ENCODE results near the gene DDX53.

Gene DDX53

DNA sequence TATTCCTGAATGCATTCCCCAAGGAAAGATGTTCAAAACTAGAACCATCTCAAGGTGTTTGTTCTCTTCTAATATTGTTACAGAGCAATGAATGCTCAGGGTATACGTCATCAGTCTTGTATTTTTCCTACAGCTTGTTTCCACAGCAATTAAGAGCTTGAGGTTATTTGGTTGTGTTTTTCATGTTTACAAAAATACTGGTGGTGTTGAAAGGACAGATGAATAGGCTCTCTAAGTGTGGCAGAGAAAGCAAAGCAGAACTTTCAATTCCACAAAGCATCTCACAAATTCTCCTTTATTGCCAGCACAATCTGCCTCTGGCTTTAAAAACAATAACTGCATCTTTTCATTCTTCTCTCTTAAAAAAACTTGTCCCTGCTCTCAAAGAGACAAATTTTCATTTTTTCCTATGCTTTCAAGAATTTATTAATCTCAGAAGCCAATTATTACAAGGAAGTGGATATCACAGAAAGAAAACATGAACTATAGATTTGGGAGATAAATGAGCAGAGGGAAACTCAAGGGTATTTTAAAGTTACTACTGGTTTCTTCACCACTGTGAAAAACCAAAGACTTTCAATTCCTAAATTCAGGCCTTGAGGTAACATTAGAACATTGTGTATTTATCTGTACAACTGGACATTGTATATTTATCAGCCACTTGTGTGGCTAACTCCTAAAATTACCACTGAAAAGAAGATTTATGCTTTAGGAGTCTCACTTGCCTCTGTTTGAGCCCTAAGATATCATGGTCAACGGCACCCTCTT, 49.2 kb downstream of the DDX53 start:
- in situ Hi-C loops (cut with MboI; ENCODE audit: low sequenced_read_pairs): no loop called here

DNA sequence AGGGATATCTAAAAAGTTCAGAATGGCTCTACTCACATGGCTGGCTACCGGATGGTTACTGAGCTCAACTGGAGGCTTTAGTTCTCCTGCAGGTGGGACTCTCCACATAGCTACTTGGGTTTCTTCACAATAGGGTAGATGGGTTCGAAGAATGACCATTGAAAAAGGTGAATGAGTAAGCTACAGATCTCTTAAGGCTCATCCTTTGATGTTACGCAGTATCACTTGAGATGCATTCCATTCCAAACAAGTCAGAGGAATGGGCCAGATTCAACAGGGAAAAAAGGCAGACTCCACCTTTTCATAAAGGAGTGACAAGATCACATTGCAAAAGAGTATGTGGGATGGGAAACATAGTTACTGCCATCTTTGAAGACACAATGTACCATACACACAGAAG, 52.6 kb downstream of the DDX53 start:
- in situ Hi-C loops (cut with MboI; ENCODE audit: low sequenced_read_pairs): no loop called here

Measured in HL-60/S4 treated with retinoic acid at 250 ng/mL for 4 days and 3 days (cell line).